H1 (cell line): Measurements from ENCODE around the gene TFEC. TPM values are rescaled to one million over a fixed set of nuclear protein-coding genes. Genes with fewer than 3 reads are reported as not detected.

Source experiments
- polyA plus RNA-seq, 7 experiments: library from polyadenylated mRNA; depleted of rRNA in 3 of 7; stranded (reverse) in 5 of 7; unstranded in 2 of 7; fragments of >200 nt in 5 of 7; fragments of 200-250 nt in 2 of 7; gene quantifications; 1 replicate in 5 of 7; 2 replicates in 1 of 7; 4 replicates in 1 of 7; pipeline versions ENCODE4 v1.2.1 to v1.2.3, GENCODE V29; 2011 to 2013; ENCODE audit warnings: missing spikeins in 2 of 7, mixed read lengths in 2 of 7
- total RNA-seq: library from RNA; stranded (reverse); fragmentation: NEBNext Ultra II Directional; extraction: Animal tissue kit (Norgen Biotek cat#: 25700); gene quantifications from 2 replicates; pipeline ENCODE4 v1.2.1, GENCODE V29; 2021

Gene TFEC
- total and polyA plus RNA-seq, 2 of the 8 experiments (the other 6 are each of a cell fraction or from before 2014, with no cell fraction given), result not detected

Other genes starting within 250 kb of the TFEC start
- gene TES, start 179.8 kb upstream of the TFEC start, total RNA-seq, result 32.2 and 36.3 TPM in 2 replicates
- 11.6 and 18.2 TPM in 2 replicates for gene TES, start 179.8 kb upstream of the TFEC start, polyA plus RNA-seq (2011; rRNA removed)